Mammary epithelial cell (primary cell): ENCODE data around the gene ADAMTS18.

Experiments
- CTCF ChIP-seq, 2 donors: IDR thresholded peaks in 1 of 2; conservative IDR thresholded peaks in 1 of 2; 2 replicates each; pipeline ENCODE4 v1.5.1; 2011 to 2012; ENCODE audit warnings: inconsistent platforms in 2 of 2, low read length in 2 of 2, mild to moderate bottlenecking in 2 of 2, control low read depth in 1 of 2, low read depth in 1 of 2; ENCODE audit not compliant: insufficient read depth in 1 of 2; ENCODE audit errors: extremely low read depth in 1 of 2
- EZH2 ChIP-seq: IDR thresholded peaks from 2 replicates; pipeline ENCODE4 v1.6.1; 2012; ENCODE audit warnings: low read length, inconsistent platforms, borderline replicate concordance

DNA sequence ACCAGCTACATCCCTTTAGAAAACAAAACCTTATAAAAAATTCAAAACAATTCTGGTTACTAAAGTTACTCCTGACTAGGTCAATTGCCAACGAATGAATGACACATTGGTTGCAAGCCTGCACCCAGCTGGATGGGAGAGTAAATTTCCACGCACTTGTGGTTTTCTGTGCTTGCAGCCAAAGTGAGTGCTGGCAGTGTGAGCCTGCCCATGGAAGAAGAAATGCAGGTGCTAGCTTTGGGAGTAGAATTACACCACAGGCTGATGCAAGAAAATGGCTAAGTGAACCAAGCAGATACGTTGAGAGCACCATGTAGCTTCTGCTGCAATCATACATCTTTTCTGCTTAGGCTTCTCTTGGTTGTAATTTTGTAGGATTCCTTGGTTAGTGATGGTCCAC lies 161.0 kb downstream of the ADAMTS18 start:
- no peak for TF ChIP-seq CTCF (conservative IDR thresholded peaks at IDR 0.05 in 1 of 2, IDR thresholded peaks at IDR 0.05 in 1 of 2; ENCODE audit: extremely low read depth in 1 of 2, insufficient read depth in 1 of 2, low read depth in 1 of 2, low read length in 2 of 2)
- TF ChIP-seq EZH2, result no peak
